Measurements from ENCODE around the gene EPN1. TPM values are rescaled to one million over a fixed set of nuclear protein-coding genes. Genes with fewer than 3 reads are reported as not detected.
A peak's percentile ranks its signal among the peaks of the same experiment; 100 is the strongest.

EPN1 gene
- total and polyA plus RNA-seq, 9 of the 15 experiments (the other 6 are each of a cell fraction or from before 2014, with no cell fraction given), result 0.08 to 138 (median 12.7) TPM

- TF ChIP-seq ZNF280A (IDR thresholded peaks at IDR 0.05; ENCODE audit: low read depth, partially characterized antibody), result no peak
- no peak for TF ChIP-seq KDM4B (IDR thresholded peaks at IDR 0.05; ENCODE audit: borderline replicate concordance in 2 of 2, low read depth in 1 of 2)
- no peak for TF ChIP-seq ZNF263 (CRISPR knock-in tag; IDR thresholded peaks at IDR 0.05; ENCODE audit: borderline replicate concordance)
- no peak for TF ChIP-seq KLF10 (CRISPR knock-in tag; IDR thresholded peaks at IDR 0.05)
- TF ChIP-seq CBX5 (IDR thresholded peaks at IDR 0.05; ENCODE audit: borderline replicate concordance, low read depth), result no peak
- 0 out of 2 replicates have a peak, but pooled peaks have one; percentile 39 for TF ChIP-seq IRF2 (CRISPR knock-in tag; IDR thresholded peaks at IDR 0.05)
- TF ChIP-seq BDP1 (IDR thresholded peaks at IDR 0.05; ENCODE audit: insufficient read depth, insufficient read length), result no peak
- TF ChIP-seq NRF1 (conservative IDR thresholded peaks at IDR 0.05 in 1 of 2, IDR thresholded peaks at IDR 0.05 in 1 of 2), result peak; percentile 18 to 57; a peak in 3 of 4 replicates
- 0 out of 2 replicates have a peak, but pooled peaks have one; percentile 5 for TF ChIP-seq ZBTB9 (CRISPR knock-in tag; IDR thresholded peaks at IDR 0.05)
- TF ChIP-seq MYNN (IDR thresholded peaks at IDR 0.05), result no peak
- TF ChIP-seq MYNN (CRISPR knock-in tag; IDR thresholded peaks at IDR 0.05), result no peak
- TF ChIP-seq HMGN3 (IDR thresholded peaks at IDR 0.05; ENCODE audit: borderline replicate concordance, extremely low read depth, insufficient read length, low read depth, low read length), result peak; percentile 6
- TF ChIP-seq ADNP (tag; IDR thresholded peaks at IDR 0.05), result no peak
- TF ChIP-seq CEBPZ (IDR thresholded peaks at IDR 0.05; ENCODE audit: borderline replicate concordance, low read depth, low read length), result no peak
- TF ChIP-seq TBL1XR1 (IDR thresholded peaks at IDR 0.05; ENCODE audit: low read length in 2 of 2), result no peak
- no peak for TF ChIP-seq TAF15 (IDR thresholded peaks at IDR 0.05; ENCODE audit: low read depth, low read length)
- peak; percentile 52; the same call in 1 of the 2 replicates for TF ChIP-seq PHF8 (IDR thresholded peaks at IDR 0.05; ENCODE audit: borderline replicate concordance, low read length)
- TF ChIP-seq NFIC (IDR thresholded peaks at IDR 0.05), result no peak
- TF ChIP-seq CTCF (IDR thresholded peaks at IDR 0.05 in 2 of 3, conservative IDR thresholded peaks at IDR 0.05 in 1 of 3; ENCODE audit: insufficient read depth in 2 of 3, low read depth in 1 of 3, low read length in 3 of 3), result no peak
- no peak for TF ChIP-seq CEBPB (tag; IDR thresholded peaks at IDR 0.05)
These were observed 26.3 kb upstream of the EPN1 start (continued) for GRCh38 chr19:55648585-55649267.
